Measurements from ENCODE around the gene FBRS.

FBRS gene

DNA sequence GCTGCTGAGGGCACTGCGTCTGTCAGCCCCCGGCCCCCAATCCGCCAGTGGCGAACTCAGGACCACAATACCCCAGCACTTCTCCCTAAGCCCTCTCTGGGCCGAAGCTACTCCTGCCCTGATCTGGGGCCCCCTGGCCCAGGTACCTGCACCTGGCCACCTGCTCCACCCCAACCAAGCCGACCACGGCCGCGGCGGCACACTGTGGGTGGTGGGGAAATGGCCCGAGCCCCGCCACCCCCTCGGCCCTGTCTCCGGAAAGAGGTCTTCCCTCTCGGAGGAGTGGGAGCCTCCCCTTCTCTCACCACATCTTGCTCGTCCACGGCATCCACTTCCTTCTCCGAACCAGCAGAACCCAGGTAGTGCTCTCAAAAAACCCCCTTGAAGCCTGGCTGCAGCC, 3.4 kb upstream of the FBRS start:
- no peak for TF ChIP-seq TAF1 (IDR thresholded peaks at IDR 0.05; ENCODE audit: low read depth, low read length)
- TF ChIP-seq PAX5 (IDR thresholded peaks at IDR 0.05; ENCODE audit: insufficient read depth, low read length, severe bottlenecking), result no peak
- TF ChIP-seq SPI1 (IDR thresholded peaks at IDR 0.05; ENCODE audit: low read depth, low read length), result no peak
- TF ChIP-seq POU2F2 (IDR thresholded peaks at IDR 0.05; ENCODE audit: low read depth, low read length), result no peak
- FAIRE-seq (no peak), DNase-seq (ENCODE audit: insufficient read length, low spot score) (no peak)

- FAIRE-seq (no peak), DNase-seq (ENCODE audit: insufficient read length, low spot score) (no peak)
- TF ChIP-seq POU2F2 (IDR thresholded peaks at IDR 0.05; ENCODE audit: low read depth, low read length) (no peak), POLR2A (IDR thresholded peaks at IDR 0.05; ENCODE audit: low read depth, low read length) (no peak), POLR2AphosphoS5 (IDR thresholded peaks at IDR 0.05; ENCODE audit: low read depth, low read length) (no peak), PAX5 (IDR thresholded peaks at IDR 0.05; ENCODE audit: insufficient read depth, low read length, severe bottlenecking) (no peak), SPI1 (IDR thresholded peaks at IDR 0.05; ENCODE audit: low read depth, low read length) (no peak), TAF1 (IDR thresholded peaks at IDR 0.05; ENCODE audit: low read depth, low read length) (no peak)
Measured at GRCh38 chr16:30655815-30656347, 2.4 kb upstream of the FBRS start.

GRCh38 chr16:30656388-30656787, 1.8 kb upstream of the FBRS start:
- DNase-seq (ENCODE audit: insufficient read length, low spot score), result no peak
- TF ChIP-seq PAX5 (IDR thresholded peaks at IDR 0.05; ENCODE audit: insufficient read depth, low read length, severe bottlenecking) (no peak), POLR2A (IDR thresholded peaks at IDR 0.05; ENCODE audit: low read depth, low read length) (no peak), POU2F2 (IDR thresholded peaks at IDR 0.05; ENCODE audit: low read depth, low read length) (no peak), SPI1 (IDR thresholded peaks at IDR 0.05; ENCODE audit: low read depth, low read length) (no peak), POLR2AphosphoS5 (IDR thresholded peaks at IDR 0.05; ENCODE audit: low read depth, low read length) (no peak), TAF1 (IDR thresholded peaks at IDR 0.05; ENCODE audit: low read depth, low read length) (no peak)
- no peak for FAIRE-seq

GRCh38 chr16:30656974-30657865, 1.0 kb upstream of the FBRS start:
- FAIRE-seq (peak; percentile 35), DNase-seq (ENCODE audit: insufficient read length, low spot score) (no peak)
- TF ChIP-seq TAF1 (IDR thresholded peaks at IDR 0.05; ENCODE audit: low read depth, low read length) (no peak), POLR2AphosphoS5 (IDR thresholded peaks at IDR 0.05; ENCODE audit: low read depth, low read length) (no peak), SPI1 (IDR thresholded peaks at IDR 0.05; ENCODE audit: low read depth, low read length) (no peak), POU2F2 (IDR thresholded peaks at IDR 0.05; ENCODE audit: low read depth, low read length) (no peak)

GRCh38 chr16:30658731-30659506, 688 bp downstream of the FBRS start:
- DNase-seq (ENCODE audit: insufficient read length, low spot score) (peak; percentile 70), FAIRE-seq (no peak)

GRCh38 chr16:30659507-30660423, 1.5 kb downstream of the FBRS start:
- DNase-seq (ENCODE audit: insufficient read length, low spot score), result no peak
- peak; percentile 70 for FAIRE-seq
- TF ChIP-seq PAX5 (IDR thresholded peaks at IDR 0.05; ENCODE audit: insufficient read depth, low read length, severe bottlenecking) (no peak), TAF1 (IDR thresholded peaks at IDR 0.05; ENCODE audit: low read depth, low read length) (0 out of 2 replicates have a peak, but pooled peaks have one; percentile 16), POLR2A (IDR thresholded peaks at IDR 0.05; ENCODE audit: low read depth, low read length) (no peak)

More at GRCh38 chr16:30658731-30659506, 688 bp downstream of the FBRS start:
- TF ChIP-seq POLR2A (IDR thresholded peaks at IDR 0.05; ENCODE audit: low read depth, low read length), result peak; percentile 33; the same call in 1 of the 2 replicates
- peak; percentile 7; the same call in 1 of the 2 replicates for TF ChIP-seq TAF1 (IDR thresholded peaks at IDR 0.05; ENCODE audit: low read depth, low read length)
- TF ChIP-seq SPI1 (IDR thresholded peaks at IDR 0.05; ENCODE audit: low read depth, low read length), result peak; percentile 79
- no peak for TF ChIP-seq POU2F2 (IDR thresholded peaks at IDR 0.05; ENCODE audit: low read depth, low read length)
- peak; percentile 39 for TF ChIP-seq PAX5 (IDR thresholded peaks at IDR 0.05; ENCODE audit: insufficient read depth, low read length, severe bottlenecking)
- TF ChIP-seq POLR2AphosphoS5 (IDR thresholded peaks at IDR 0.05; ENCODE audit: low read depth, low read length), result peak; percentile 30; the same call in 1 of the 2 replicates

DNA sequence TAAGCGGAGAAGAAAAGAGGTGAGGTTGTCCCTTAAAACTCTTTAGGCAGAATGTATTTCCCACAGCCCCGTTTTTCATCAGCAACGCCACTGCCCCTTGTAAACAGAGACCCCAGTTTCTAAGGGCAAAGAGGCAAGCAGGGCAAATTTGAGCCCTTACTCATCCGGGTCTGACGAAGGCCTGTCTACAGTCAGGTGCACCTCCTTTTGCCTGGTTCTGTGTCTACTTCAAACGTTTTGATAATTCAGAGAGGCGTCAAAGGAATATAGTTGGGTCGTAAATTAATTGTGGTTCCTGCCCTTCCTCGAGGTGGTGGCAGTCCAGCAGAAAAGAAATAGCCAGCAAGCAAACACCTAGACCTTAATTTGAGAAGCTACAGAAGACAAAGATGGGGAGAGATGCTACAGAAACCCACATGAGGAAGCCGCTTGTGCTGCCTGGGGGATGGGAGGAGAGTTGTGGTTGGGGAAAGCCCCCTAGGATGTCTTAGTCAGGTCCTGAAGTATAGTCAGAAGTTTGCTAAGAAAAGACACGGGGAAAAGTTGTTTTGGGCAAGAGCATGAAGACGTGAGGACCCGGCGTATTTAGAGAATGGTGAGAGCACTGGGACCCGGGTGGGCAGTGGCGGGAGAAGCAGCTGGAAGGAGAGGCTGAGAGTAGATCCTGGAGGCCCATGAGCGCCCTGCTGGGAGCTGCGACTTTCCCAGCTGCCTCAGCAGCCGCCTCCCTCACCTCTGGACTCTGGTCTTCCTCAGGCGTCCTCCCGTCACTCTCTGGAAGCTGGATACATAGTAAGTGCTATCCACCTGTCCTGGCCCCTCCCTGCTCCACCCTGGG, 2.4 kb downstream of the FBRS start:
- DNase-seq (ENCODE audit: insufficient read length, low spot score), result no peak
- peak; percentile 13 for FAIRE-seq
- TF ChIP-seq POU2F2 (IDR thresholded peaks at IDR 0.05; ENCODE audit: low read depth, low read length) (no peak), SPI1 (IDR thresholded peaks at IDR 0.05; ENCODE audit: low read depth, low read length) (peak; percentile 51; the same call in 1 of the 2 replicates), POLR2AphosphoS5 (IDR thresholded peaks at IDR 0.05; ENCODE audit: low read depth, low read length) (no peak), TAF1 (IDR thresholded peaks at IDR 0.05; ENCODE audit: low read depth, low read length) (no peak), POLR2A (IDR thresholded peaks at IDR 0.05; ENCODE audit: low read depth, low read length) (peak; percentile 51; the same call in 1 of the 2 replicates)

DNA sequence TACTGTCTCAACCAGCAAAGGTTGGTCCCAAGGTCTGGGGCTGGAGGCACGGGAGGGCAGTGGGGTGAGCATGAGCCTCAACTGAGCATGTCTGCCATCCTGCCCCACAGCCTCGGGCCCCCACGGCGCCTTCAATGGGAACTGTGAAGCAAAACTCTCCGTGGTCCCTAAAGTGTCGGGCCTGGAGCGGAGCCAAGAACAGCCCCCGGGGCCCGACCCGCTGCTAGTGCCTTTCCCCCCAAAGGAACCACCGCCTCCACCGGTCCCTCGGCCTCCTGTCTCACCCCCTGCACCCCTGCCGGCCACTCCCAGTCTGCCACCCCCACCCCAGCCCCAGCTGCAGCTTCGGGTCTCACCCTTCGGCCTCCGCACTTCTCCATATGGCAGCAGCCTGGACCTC, 4.2 kb downstream of the FBRS start:
- no peak for TF ChIP-seq TAF1 (IDR thresholded peaks at IDR 0.05; ENCODE audit: low read depth, low read length)
- TF ChIP-seq POU2F2 (IDR thresholded peaks at IDR 0.05; ENCODE audit: low read depth, low read length), result no peak
- TF ChIP-seq POLR2A (IDR thresholded peaks at IDR 0.05; ENCODE audit: low read depth, low read length), result no peak
- no peak for TF ChIP-seq POLR2AphosphoS5 (IDR thresholded peaks at IDR 0.05; ENCODE audit: low read depth, low read length)
- no peak for TF ChIP-seq SPI1 (IDR thresholded peaks at IDR 0.05; ENCODE audit: low read depth, low read length)
- no peak for TF ChIP-seq PAX5 (IDR thresholded peaks at IDR 0.05; ENCODE audit: insufficient read depth, low read length, severe bottlenecking)
- no peak for DNase-seq (ENCODE audit: insufficient read length, low spot score)
- no peak for FAIRE-seq
